GM12878 (cell line): Measurements from ENCODE around the gene ADSS2.
"Not testable (repeated sequence)": the region's sequence is repeated elsewhere in the genome, so short reads cannot be mapped to it uniquely, and the experiment has no call there.

Source experiments
- RAD21 ChIP-seq: IDR thresholded peaks from 2 replicates; pipeline ENCODE4 v1.6.1; 2011; ENCODE audit warnings: mild to moderate bottlenecking, low read depth, low read length, moderate library complexity; ENCODE audit not compliant: insufficient read depth
- RAD51 ChIP-seq: fragments of 450-650 bp; IDR thresholded peaks from 2 replicates; pipeline ENCODE4 v1.6.1; 2016; ENCODE audit warnings: moderate library complexity, mild to moderate bottlenecking, inconsistent platforms
- RELB ChIP-seq: fragments of 450-650 bp; IDR thresholded peaks from 2 replicates; pipeline ENCODE4 v1.6.1; 2017; ENCODE audit warnings: low read depth, mild to moderate bottlenecking, moderate library complexity
- ZNF24 ChIP-seq: fragments of 450-650 bp; IDR thresholded peaks from 2 replicates; pipeline ENCODE4 v1.6.1; 2017; ENCODE audit warnings: antibody characterized with exemption, mild to moderate bottlenecking

- not testable (repeated sequence) for TF ChIP-seq RELB, ZNF24, RAD51, RAD21
Observed at GRCh38 chr1:244484971-244485370, 33.3 kb upstream of the ADSS2 start.
